OCI-LY7 (cell line): ENCODE results near the gene MLKL. TPM values are rescaled to one million over a fixed set of nuclear protein-coding genes. Genes with fewer than 3 reads are reported as not detected.

ENCODE experiments used
- BruUV-seq: library from RNA; stranded (reverse); fragments of 400-500 nt; replicated peaks from 2 replicates; lab custom pipeline; 2021; lab: Mats Ljungman, UMichigan
- CTCF ChIA-PET: fragments of 300-600 bp; sonication (Branson Sonifier 250); formaldehyde crosslinking; loops from one replicate; lab custom pipeline; 2022; ENCODE audit warnings: antibody characterized with exemption; ENCODE audit not compliant: unreplicated experiment; lab: Charles Lee
- POLR2A ChIA-PET: fragments of 300-600 bp; sonication (Branson Sonifier 250); formaldehyde crosslinking; loops from one replicate; lab custom pipeline; 2022; ENCODE audit warnings: antibody characterized with exemption; lab: Charles Lee
- DNase-seq: peaks from one replicate; pipeline ENCODE4 v3.0.0-alpha.2; 2015; ENCODE audit warnings: low spot score
- H2AFZ ChIP-seq: fragments of 200-600 bp; sonication (generic), shearing (Covaris generic); 2 replicates; pipeline ENCODE4 v1.6.1; 2014; ENCODE audit warnings: mild to moderate bottlenecking, antibody characterized with exemption, low read length, moderate library complexity
- H3K27ac ChIP-seq: fragments of 200-600 bp; sonication (generic); 2 replicates; pipeline ENCODE4 v1.5.1; 2014; ENCODE audit warnings: mixed run types, low read depth, mild to moderate bottlenecking, moderate library complexity, low read length, inconsistent platforms; ENCODE audit not compliant: poor library complexity, severe bottlenecking
- H3K36me3 ChIP-seq: fragments of 200-600 bp; sonication (generic); 2 replicates; pipeline ENCODE4 v1.6.1; 2014; ENCODE audit warnings: mild to moderate bottlenecking, antibody characterized with exemption, low read length, moderate library complexity, mixed read lengths; ENCODE audit not compliant: insufficient read depth
- H3K4me1 ChIP-seq: fragments of 200-600 bp; sonication (generic); 2 replicates; pipeline ENCODE4 v1.5.1; 2014; ENCODE audit warnings: mild to moderate bottlenecking, low read length; ENCODE audit not compliant: insufficient read depth, poor library complexity, severe bottlenecking
- H3K4me2 ChIP-seq: fragments of 200-600 bp; sonication (generic); 2 replicates; pipeline ENCODE4 v1.6.1; 2014; ENCODE audit warnings: mild to moderate bottlenecking, low read length
- H3K4me3 ChIP-seq: fragments of 200-600 bp; sonication (generic); 2 replicates; pipeline ENCODE4 v1.5.1; 2014; ENCODE audit warnings: mild to moderate bottlenecking, low read depth, low read length; ENCODE audit not compliant: poor library complexity, severe bottlenecking
- H3K79me2 ChIP-seq: fragments of 200-600 bp; sonication (generic); 2 replicates; pipeline ENCODE4 v1.6.1; 2016; ENCODE audit warnings: low read depth, mild to moderate bottlenecking, low read length, moderate library complexity, mixed read lengths; ENCODE audit not compliant: insufficient read depth
- H3K9me2 ChIP-seq: fragments of 200-600 bp; sonication (generic); 2 replicates; pipeline ENCODE4 v1.6.1; 2016; ENCODE audit warnings: mild to moderate bottlenecking, low read length, mixed read lengths; ENCODE audit not compliant: insufficient read depth
- H3K9me3 ChIP-seq: fragments of 200-600 bp; sonication (generic); 2 replicates; pipeline ENCODE4 v1.6.1; 2014; ENCODE audit warnings: mild to moderate bottlenecking, mixed run types, low read length, mixed read lengths
- H4K20me1 ChIP-seq: fragments of 200-600 bp; sonication (generic); 2 replicates; pipeline ENCODE4 v1.6.1; 2014; ENCODE audit warnings: mild to moderate bottlenecking, antibody characterized with exemption, low read length, moderate library complexity, mixed read lengths; ENCODE audit not compliant: insufficient read depth
- CTCF ChIP-seq: fragments of 200-600 bp; sonication (generic); conservative IDR thresholded peaks from 2 replicates; pipeline ENCODE4 v1.5.1; 2014; ENCODE audit warnings: mild to moderate bottlenecking, antibody characterized with exemption, low read length, moderate library complexity, mixed read lengths
- EZH2phosphoT487 ChIP-seq: fragments of 200-600 bp; sonication (generic); IDR thresholded peaks from 2 replicates; pipeline ENCODE4 v1.6.1; 2018; ENCODE audit warnings: low read depth, borderline replicate concordance, mild to moderate bottlenecking, mixed run types, antibody characterized with exemption, low read length, moderate library complexity, mixed read lengths
- intact Hi-C: fragments of 100-400 bp; cut with micrococcal nuclease; formaldehyde crosslinking; loops from one replicate; pipeline ENCODE4 v1.10.0; 2022; ENCODE audit not compliant: unreplicated experiment
- total RNA-seq, 2 experiments: library from RNA; depleted of rRNA in 1 of 2; stranded (reverse); fragments of >200 nt in 1 of 2; shearing (Covaris generic) in 1 of 2; gene quantifications; 2 replicates each; pipeline ENCODE4 v1.2.3, GENCODE V29; 2014 to 2022

MLKL gene
- total RNA-seq, 2 experiments from 2014 or later: 8.0 to 9.0 TPM

GRCh38 chr16:74717367-74717766, 16.7 kb upstream of the MLKL start:
- Histone ChIP-seq H3K4me1 (no peaks in the 10 kb centered on the region), H2AFZ (0 out of 2 replicates have a peak overlapping the region, but pooled peaks have one; percentile 32), H4K20me1 (no peaks in the 10 kb centered on the region), H3K27ac (no peak overlapping the region), H3K4me2 (no peak overlapping the region), H3K79me2 (no peaks in the 10 kb centered on the region), H3K36me3 (no peaks in the 10 kb centered on the region), H3K9me2 (no peaks in the 10 kb centered on the region), H3K9me3 (no peaks in the 10 kb centered on the region), H3K4me3 (no peak overlapping the region)
- no peak for DNase-seq
- CTCF ChIA-PET: no interaction called here
- BruUV-seq: no TSS peak
- POLR2A ChIA-PET: no interaction called here
- intact Hi-C loops: no loop called here
- TF ChIP-seq EZH2phosphoT487 (no peak), CTCF (no peak)

GRCh38 chr16:74716355-74716754, 15.7 kb upstream of the MLKL start:
- Histone ChIP-seq H3K27ac (no peak overlapping the region), H3K4me3 (no peak overlapping the region), H3K4me1 (no peaks in the 10 kb centered on the region), H3K36me3 (no peaks in the 10 kb centered on the region), H2AFZ (no peak overlapping the region), H3K9me2 (no peaks in the 10 kb centered on the region), H3K9me3 (no peaks in the 10 kb centered on the region), H4K20me1 (no peaks in the 10 kb centered on the region), H3K79me2 (no peaks in the 10 kb centered on the region), H3K4me2 (no peak overlapping the region)
- intact Hi-C loops: no loop called here
- no peak for TF ChIP-seq EZH2phosphoT487
- TF ChIP-seq CTCF: no peak; the same call in 1 of the 2 replicates
- CTCF ChIA-PET: interaction anchor here (0.6 kb wide), 1 partner anchor 20 kb away, joined by 4 read pairs; no protein-coding TSS in a partner anchor
- POLR2A ChIA-PET: interaction anchor here (0.6 kb wide), 2 partner anchors 143 to 337 kb away, joined by 3 read pairs; no protein-coding TSS in a partner anchor
- BruUV-seq: no TSS peak
- no peak for DNase-seq

GRCh38 chr16:74713876-74714275, 13.2 kb upstream of the MLKL start:
- no TSS peak for BruUV-seq
- Histone ChIP-seq H3K4me2 (no peak overlapping the region), H3K9me3 (no peaks in the 10 kb centered on the region), H4K20me1 (no peaks in the 10 kb centered on the region), H3K79me2 (no peaks in the 10 kb centered on the region), H3K9me2 (no peaks in the 10 kb centered on the region), H2AFZ (no peak overlapping the region), H3K4me1 (no peaks in the 10 kb centered on the region), H3K27ac (no peak overlapping the region), H3K4me3 (no peak overlapping the region), H3K36me3 (no peaks in the 10 kb centered on the region)
- POLR2A ChIA-PET: interaction anchor here (0.6 to 0.9 kb wide), 3 partner anchors 9 to 15 kb away, joined by 3 to 5 read pairs (median 3); no protein-coding TSS in a partner anchor
- intact Hi-C loops: no loop called here
- DNase-seq: no peak
- TF ChIP-seq EZH2phosphoT487 (no peak), CTCF (no peak)
- CTCF ChIA-PET: interaction anchor here (1.0 kb wide), 1 partner anchor 16 kb away, joined by 3 read pairs; no protein-coding TSS in a partner anchor
